HFFc6 (cell line): Measurements from ENCODE around the gene IRF3. TPM values are rescaled to one million over a fixed set of nuclear protein-coding genes. Genes with fewer than 3 reads are reported as not detected.

Experiments used
- DNase-seq: peaks from one replicate; pipeline ENCODE4 v3.0.0-alpha.2; 2018
- H3K27ac Mint-ChIP-seq: 2 replicates; pipeline ENCODE4 v1.8.0; 2020; ENCODE audit warnings: mild to moderate bottlenecking, mixed read lengths
- H3K27me3 Mint-ChIP-seq: 2 replicates; pipeline ENCODE4 v1.8.0; 2021; ENCODE audit warnings: mild to moderate bottlenecking, moderate library complexity, mixed read lengths; ENCODE audit not compliant: insufficient read depth
- H3K36me3 Mint-ChIP-seq: 2 replicates; pipeline ENCODE4 v1.8.0; 2021; ENCODE audit warnings: low read depth, mixed read lengths
- H3K4me1 Mint-ChIP-seq: 2 replicates; pipeline ENCODE4 v1.8.0; 2020; ENCODE audit warnings: low read depth, mixed read lengths
- H3K4me3 Mint-ChIP-seq: 2 replicates; pipeline ENCODE4 v1.8.0; 2020; ENCODE audit warnings: mild to moderate bottlenecking, moderate library complexity, mixed read lengths
- H3K9me3 Mint-ChIP-seq: 2 replicates; pipeline ENCODE4 v1.8.0; 2020; ENCODE audit warnings: mild to moderate bottlenecking, mixed read lengths
- long read RNA-seq: library from polyadenylated mRNA; unstranded; transcript quantifications from one replicate; pipeline ENCODE4 v2.0.0, GENCODE V29; 2019
- total RNA-seq, 6 experiments: library from RNA; stranded (reverse); fragmentation: NEBNext Ultra II Directional; extraction: Animal tissue kit (Norgen Biotek cat#: 25700); gene quantifications; 2 replicates in 1 of 6; 3 replicates in 5 of 6; pipeline ENCODE4 v1.2.3, GENCODE V29; 2021
- TF ChIP-seq, protein P1 (sequence below): fragments of 200-600 bp; sonication (generic); IDR thresholded peaks from 2 replicates; pipeline ENCODE4 v1.5.0; 2021; ENCODE audit warnings: antibody characterized with exemption, mild to moderate bottlenecking

The IRF3 gene, protein sequence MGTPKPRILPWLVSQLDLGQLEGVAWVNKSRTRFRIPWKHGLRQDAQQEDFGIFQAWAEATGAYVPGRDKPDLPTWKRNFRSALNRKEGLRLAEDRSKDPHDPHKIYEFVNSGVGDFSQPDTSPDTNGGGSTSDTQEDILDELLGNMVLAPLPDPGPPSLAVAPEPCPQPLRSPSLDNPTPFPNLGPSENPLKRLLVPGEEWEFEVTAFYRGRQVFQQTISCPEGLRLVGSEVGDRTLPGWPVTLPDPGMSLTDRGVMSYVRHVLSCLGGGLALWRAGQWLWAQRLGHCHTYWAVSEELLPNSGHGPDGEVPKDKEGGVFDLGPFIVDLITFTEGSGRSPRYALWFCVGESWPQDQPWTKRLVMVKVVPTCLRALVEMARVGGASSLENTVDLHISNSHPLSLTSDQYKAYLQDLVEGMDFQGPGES
- 10 to 100 TPM; 55.5 to 72.8 (median 58.7) TPM for total RNA-seq
- long read RNA-seq, transcript IRF3-203 (8 exons, 1,613 nt) = major isoform, 14 of 55 reads
- long read RNA-seq, partial matches to known transcripts = 5 of 55 reads
- long read RNA-seq, other reads (novel, unspliced or antisense) = 30 of 55 reads

DNA sequence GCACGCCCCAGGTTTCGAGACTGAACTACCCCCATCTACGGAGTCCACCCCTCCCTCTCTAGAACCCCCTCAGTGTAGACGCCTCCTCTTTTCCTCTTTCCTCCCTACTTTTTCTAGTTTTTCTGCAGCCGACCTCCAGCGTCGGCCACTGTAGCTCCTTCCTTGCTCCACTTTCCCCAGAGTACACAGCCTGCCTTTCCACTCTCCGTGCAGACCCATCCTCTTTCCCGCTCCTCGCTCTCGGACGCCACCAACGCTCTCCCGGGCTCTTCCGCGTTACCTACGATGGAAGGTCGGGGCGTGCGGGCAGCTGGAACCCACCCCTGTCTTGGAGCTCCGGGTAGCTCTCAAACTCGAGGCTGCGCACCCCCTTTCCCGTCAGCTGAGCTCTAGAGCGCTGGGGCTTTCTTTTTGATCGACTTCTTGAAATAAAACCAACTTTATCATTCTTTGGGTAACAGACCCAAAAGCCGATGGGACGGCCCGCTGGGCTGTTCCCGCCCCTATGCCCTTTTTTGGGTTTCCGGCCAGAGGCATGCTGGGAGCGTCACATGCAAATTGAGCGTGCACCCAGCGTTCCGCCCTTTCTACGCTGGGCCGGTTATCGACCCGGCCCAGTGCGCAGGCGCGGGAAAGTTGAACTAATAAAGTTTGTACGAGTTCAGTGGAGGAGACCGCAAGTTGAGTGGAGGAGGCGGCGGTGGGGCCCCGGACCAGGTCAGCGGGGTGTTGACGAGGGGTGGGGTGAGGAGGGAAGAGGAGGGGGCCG lies at the start of gene IRF3, which contains the start of gene BCL2L12:
Gene IRF3, minus strand, starts transcription at position 507 of the 769 bp plus-strand sequence. CDS start 1,019 bp downstream, outside the sequence.
Gene BCL2L12, plus strand, starts transcription at position 583 of the 769 bp plus-strand sequence. CDS start 760 bp downstream, outside the sequence.
- DNase-seq = peak; percentile 96
- Mint-ChIP-seq H3K9me3 (no peaks in the 10 kb centered on the region), H3K27ac (peak within 1 kb of the TSS; percentile 85), H3K4me3 (peak within 1 kb of the TSS; percentile 93), H3K27me3 (peaks cover 11% of the 10 kb centered on the region), H3K36me3 (peaks cover 4% of the 10 kb centered on the region; the same call in 1 of the 2 replicates), H3K4me1 (peaks cover 22% of the 10 kb centered on the region)
- TF ChIP-seq, protein P1, sequence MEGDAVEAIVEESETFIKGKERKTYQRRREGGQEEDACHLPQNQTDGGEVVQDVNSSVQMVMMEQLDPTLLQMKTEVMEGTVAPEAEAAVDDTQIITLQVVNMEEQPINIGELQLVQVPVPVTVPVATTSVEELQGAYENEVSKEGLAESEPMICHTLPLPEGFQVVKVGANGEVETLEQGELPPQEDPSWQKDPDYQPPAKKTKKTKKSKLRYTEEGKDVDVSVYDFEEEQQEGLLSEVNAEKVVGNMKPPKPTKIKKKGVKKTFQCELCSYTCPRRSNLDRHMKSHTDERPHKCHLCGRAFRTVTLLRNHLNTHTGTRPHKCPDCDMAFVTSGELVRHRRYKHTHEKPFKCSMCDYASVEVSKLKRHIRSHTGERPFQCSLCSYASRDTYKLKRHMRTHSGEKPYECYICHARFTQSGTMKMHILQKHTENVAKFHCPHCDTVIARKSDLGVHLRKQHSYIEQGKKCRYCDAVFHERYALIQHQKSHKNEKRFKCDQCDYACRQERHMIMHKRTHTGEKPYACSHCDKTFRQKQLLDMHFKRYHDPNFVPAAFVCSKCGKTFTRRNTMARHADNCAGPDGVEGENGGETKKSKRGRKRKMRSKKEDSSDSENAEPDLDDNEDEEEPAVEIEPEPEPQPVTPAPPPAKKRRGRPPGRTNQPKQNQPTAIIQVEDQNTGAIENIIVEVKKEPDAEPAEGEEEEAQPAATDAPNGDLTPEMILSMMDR = no peak

GRCh38 chr19:49713236-49713845 lies 47.7 kb upstream of the IRF3 start:
- H3K4me1 Mint-ChIP-seq = peaks cover 22% of the 10 kb centered on the region
- no peaks in the 10 kb centered on the region for H3K9me3 Mint-ChIP-seq
- TF ChIP-seq, protein P1 = no peak
- no peak overlapping the region for H3K4me3 Mint-ChIP-seq
- H3K36me3 Mint-ChIP-seq = peaks cover 32% of the 10 kb centered on the region
- DNase-seq = no peak
- H3K27me3 Mint-ChIP-seq = peaks cover 6% of the 10 kb centered on the region
- no peak overlapping the region for H3K27ac Mint-ChIP-seq

DNA sequence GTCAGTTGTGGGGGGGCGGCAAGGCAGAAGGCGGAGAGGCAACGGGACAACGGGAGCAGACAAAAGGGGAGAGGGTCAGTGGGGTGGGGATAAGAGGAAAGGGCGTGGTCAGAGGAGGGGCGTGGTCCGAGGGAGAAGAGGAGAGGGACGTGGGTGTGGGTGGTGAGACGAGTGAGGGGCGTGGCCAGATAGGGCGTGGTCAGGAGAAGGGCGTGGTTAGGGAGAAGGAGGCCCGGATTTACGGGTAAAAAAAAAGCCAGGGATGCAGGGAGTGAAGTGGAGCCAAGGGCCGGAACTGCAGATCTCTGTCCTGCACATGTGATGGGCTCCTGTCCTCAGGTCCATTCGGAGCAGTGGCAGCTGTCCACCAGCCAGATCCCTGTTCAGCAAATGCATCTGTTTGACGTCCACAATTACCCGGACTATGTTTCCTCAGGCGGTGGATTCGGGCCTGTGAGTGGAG lies 46.8 kb upstream of the IRF3 start:
- Mint-ChIP-seq H3K27ac (peak overlapping the region; percentile 18; the same call in 1 of the 2 replicates), H3K27me3 (peaks cover 6% of the 10 kb centered on the region), H3K9me3 (no peaks in the 10 kb centered on the region), H3K36me3 (peaks cover 32% of the 10 kb centered on the region), H3K4me1 (peaks cover 18% of the 10 kb centered on the region), H3K4me3 (peak overlapping the region; percentile 50; the same call in 1 of the 2 replicates)
- TF ChIP-seq, protein P1 = no peak
- DNase-seq = peak; percentile 73

DNA sequence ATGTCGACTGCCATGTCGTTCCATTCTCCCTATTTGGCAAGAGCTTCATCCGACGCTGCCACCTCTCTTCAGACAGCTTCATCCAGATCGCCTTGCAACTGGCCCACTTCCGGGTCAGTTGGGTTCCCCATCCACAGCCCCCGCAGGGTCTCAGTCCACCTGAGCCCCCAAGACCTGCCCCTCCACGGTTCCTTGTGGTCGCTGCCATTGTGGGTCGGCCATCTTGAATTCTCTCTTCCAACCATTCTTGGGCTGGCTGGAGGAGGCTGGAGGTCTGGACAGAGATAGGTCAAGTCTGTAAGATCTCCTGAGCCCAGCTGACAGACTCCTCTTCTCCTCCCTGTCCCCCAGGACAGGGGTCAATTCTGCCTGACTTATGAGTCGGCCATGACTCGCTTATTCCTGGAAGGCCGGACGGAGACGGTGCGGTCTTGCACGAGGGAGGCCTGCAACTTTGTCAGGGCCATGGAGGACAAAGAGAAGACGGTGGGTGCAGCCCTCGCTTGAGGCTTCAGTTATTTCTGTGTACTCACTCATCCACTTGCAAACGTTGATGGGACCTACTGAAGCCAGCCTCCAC lies 44.8 kb upstream of the IRF3 start:
- H3K27ac Mint-ChIP-seq = peak overlapping the region; percentile 69
- peaks cover 14% of the 10 kb centered on the region for H3K4me1 Mint-ChIP-seq
- H3K4me3 Mint-ChIP-seq = no peak overlapping the region
- H3K36me3 Mint-ChIP-seq = peaks cover 32% of the 10 kb centered on the region
- peak; percentile 53 for DNase-seq
- H3K9me3 Mint-ChIP-seq = no peaks in the 10 kb centered on the region
- TF ChIP-seq, protein P1 = no peak
- peaks cover 8% of the 10 kb centered on the region for H3K27me3 Mint-ChIP-seq
